K562 (cell line): ENCODE measurements around the gene ATP5ME.

Source experiments
- CAMTA2 ChIP-seq: fragments of 250-450 bp; sonication (Bioruptor Pico); conservative IDR thresholded peaks from 2 replicates; pipeline ENCODE4 v1.5.1; 2022
- CTCF ChIP-seq, 3 experiments: IDR thresholded peaks in 2 of 3; conservative IDR thresholded peaks in 1 of 3; 2 replicates each; pipeline ENCODE4 v1.5.1; 2011 to 2012; ENCODE audit warnings: low read length in 3 of 3, mild to moderate bottlenecking in 3 of 3, control low read depth in 2 of 3, improper control_type of control experiment in 1 of 3, inconsistent platforms in 1 of 3, low read depth in 1 of 3, mixed read lengths in 1 of 3, moderate library complexity in 1 of 3; ENCODE audit not compliant: insufficient read depth in 2 of 3
- GATAD2A ChIP-seq: fragments of 450-650 bp; IDR thresholded peaks from 2 replicates; pipeline ENCODE4 v1.6.1; 2017
- HIVEP1 ChIP-seq: fragments of 250-450 bp; sonication (Bioruptor Pico); IDR thresholded peaks from 2 replicates; pipeline ENCODE4 v1.4.0; 2020; ENCODE audit warnings: mild to moderate bottlenecking
- JUNB ChIP-seq: fragments of 450-650 bp; formaldehyde crosslinking; conservative IDR thresholded peaks from 2 replicates; pipeline ENCODE4 v1.4.0; 2020; ENCODE audit warnings: mild to moderate bottlenecking
- JUND ChIP-seq, 2 experiments: IDR thresholded peaks; 2 replicates in 1 of 2; 3 replicates in 1 of 2; pipeline ENCODE4 v1.6.1; 2011; ENCODE audit warnings: borderline replicate concordance in 2 of 2, low read depth in 2 of 2, low read length in 2 of 2, improper control_type of control experiment in 1 of 2, missing biosample characterization in 1 of 2, missing genetic modification characterization in 1 of 2, missing genetic modification reagents in 1 of 2
- KDM5B ChIP-seq: fragments of 200-600 bp; sonication (generic); IDR thresholded peaks from 2 replicates; pipeline ENCODE4 v1.6.1; 2012; ENCODE audit warnings: low read depth, mild to moderate bottlenecking, moderate library complexity, low read length, control low read depth, inconsistent platforms; ENCODE audit not compliant: insufficient replicate concordance
- MXI1 ChIP-seq: IDR thresholded peaks from 2 replicates; pipeline ENCODE4 v1.6.1; 2011; ENCODE audit warnings: low read depth, mild to moderate bottlenecking, improper control_type of control experiment, low read length
- NFYB ChIP-seq: IDR thresholded peaks from 2 replicates; pipeline ENCODE4 v1.6.1; 2011; ENCODE audit warnings: mild to moderate bottlenecking, moderate library complexity; ENCODE audit not compliant: insufficient read length; ENCODE audit errors: extremely low read depth
- PHB ChIP-seq: fragments of 250-450 bp; sonication (Bioruptor Pico); IDR thresholded peaks from 2 replicates; pipeline ENCODE4 v1.5.0; 2021
- POLR2A ChIP-seq: fragments of 450-650 bp; conservative IDR thresholded peaks from 2 replicates; pipeline ENCODE4 v1.6.1; 2016
- POLR2AphosphoS5 ChIP-seq: IDR thresholded peaks from 2 replicates; pipeline ENCODE4 v1.6.1; 2011; ENCODE audit warnings: mild to moderate bottlenecking, low read depth, low read length, moderate library complexity; ENCODE audit not compliant: control insufficient read depth, insufficient read depth
- ZHX1 ChIP-seq: fragments of 150-350 bp; conservative IDR thresholded peaks from 2 replicates; pipeline ENCODE4 v1.6.1; 2014; ENCODE audit warnings: low read length
- ZZZ3 ChIP-seq: fragments of 450-650 bp; IDR thresholded peaks from 2 replicates; pipeline ENCODE4 v1.6.1; 2016; ENCODE audit warnings: antibody characterized with exemption, mild to moderate bottlenecking, moderate library complexity

GRCh38 chr4:628821-629635 lies 45.0 kb downstream of the ATP5ME start:
- no peak for TF ChIP-seq POLR2AphosphoS5
- no peak for TF ChIP-seq CAMTA2 (CRISPR knock-in tag)
- no peak for TF ChIP-seq NFYB
- TF ChIP-seq ZHX1 = no peak
- TF ChIP-seq GATAD2A = no peak
- no peak for TF ChIP-seq MXI1
- no peak for TF ChIP-seq KDM5B
- TF ChIP-seq PHB (CRISPR knock-in tag) = no peak
- no peak for TF ChIP-seq JUND (IDR thresholded peaks at IDR 0.05; ENCODE audit: borderline replicate concordance, low read depth, low read length)
- TF ChIP-seq JUND (tag; IDR thresholded peaks at IDR 0.05; ENCODE audit: borderline replicate concordance, low read depth, low read length) = no peak
- TF ChIP-seq JUNB (CRISPR knock-in tag) = no peak
- TF ChIP-seq CTCF (IDR thresholded peaks at IDR 0.05 in 2 of 3, conservative IDR thresholded peaks at IDR 0.05 in 1 of 3; ENCODE audit: insufficient read depth in 2 of 3, low read depth in 1 of 3, low read length in 3 of 3) = no peak
- no peak for TF ChIP-seq HIVEP1 (CRISPR knock-in tag)
- no peak for TF ChIP-seq POLR2A
- no peak for TF ChIP-seq ZZZ3
